ENCODE measurements around the gene DCBLD1. TPM values are rescaled to one million over a fixed set of nuclear protein-coding genes. Genes with fewer than 3 reads are reported as not detected.
A peak's percentile ranks its signal among the peaks of the same experiment; 100 is the strongest.
"Not testable (repeated sequence)": the region's sequence is repeated elsewhere in the genome, so short reads cannot be mapped to it uniquely, and the experiment has no call there.

Gene DCBLD1
- 10 to 100 TPM in 2 of 4 donors, 1 to 10 TPM in 2; 6.5 to 36.9 (median 11.2) TPM for total RNA-seq

DNA sequence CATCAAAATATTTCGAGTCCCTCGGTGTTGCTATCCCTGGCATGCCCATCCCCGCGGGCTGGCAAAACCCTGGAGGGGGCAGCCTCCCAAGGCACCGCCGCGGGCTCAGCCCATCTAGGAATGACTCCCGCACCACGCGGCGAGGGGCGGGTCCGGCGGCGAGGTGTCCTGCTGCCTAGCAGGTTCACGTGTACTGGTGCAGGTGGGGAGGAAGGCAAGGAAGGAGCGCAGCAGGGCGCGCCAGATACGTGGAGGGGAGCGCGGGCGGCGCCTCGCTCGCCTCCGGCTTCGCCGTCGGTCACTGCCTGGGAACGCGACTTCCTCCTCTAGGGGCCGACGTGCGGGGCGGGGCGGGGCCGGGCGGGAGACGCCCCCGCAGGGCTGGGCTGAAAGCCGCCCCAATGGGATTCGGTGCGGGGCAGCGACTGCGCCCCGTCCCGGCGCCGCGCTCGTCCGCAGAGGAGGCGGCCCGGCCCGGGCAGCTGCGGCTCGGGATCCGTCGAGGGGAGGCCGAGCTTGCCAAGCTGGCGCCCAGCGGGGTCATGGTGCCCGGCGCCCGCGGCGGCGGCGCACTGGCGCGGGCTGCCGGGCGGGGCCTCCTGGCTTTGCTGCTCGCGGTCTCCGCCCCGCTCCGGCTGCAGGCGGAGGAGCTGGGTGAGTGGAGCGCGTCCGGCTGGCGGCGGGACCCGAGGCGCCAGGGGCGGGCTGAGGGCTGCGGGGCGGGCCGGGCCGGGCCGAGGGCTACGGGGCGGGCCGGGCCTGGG lies at the start of gene DCBLD1:
TSS of gene DCBLD1 (plus strand) at position 435 of the 764 bp plus-strand sequence. CDS start at position 543, 108 bp downstream.
- TF ChIP-seq, protein P1, sequence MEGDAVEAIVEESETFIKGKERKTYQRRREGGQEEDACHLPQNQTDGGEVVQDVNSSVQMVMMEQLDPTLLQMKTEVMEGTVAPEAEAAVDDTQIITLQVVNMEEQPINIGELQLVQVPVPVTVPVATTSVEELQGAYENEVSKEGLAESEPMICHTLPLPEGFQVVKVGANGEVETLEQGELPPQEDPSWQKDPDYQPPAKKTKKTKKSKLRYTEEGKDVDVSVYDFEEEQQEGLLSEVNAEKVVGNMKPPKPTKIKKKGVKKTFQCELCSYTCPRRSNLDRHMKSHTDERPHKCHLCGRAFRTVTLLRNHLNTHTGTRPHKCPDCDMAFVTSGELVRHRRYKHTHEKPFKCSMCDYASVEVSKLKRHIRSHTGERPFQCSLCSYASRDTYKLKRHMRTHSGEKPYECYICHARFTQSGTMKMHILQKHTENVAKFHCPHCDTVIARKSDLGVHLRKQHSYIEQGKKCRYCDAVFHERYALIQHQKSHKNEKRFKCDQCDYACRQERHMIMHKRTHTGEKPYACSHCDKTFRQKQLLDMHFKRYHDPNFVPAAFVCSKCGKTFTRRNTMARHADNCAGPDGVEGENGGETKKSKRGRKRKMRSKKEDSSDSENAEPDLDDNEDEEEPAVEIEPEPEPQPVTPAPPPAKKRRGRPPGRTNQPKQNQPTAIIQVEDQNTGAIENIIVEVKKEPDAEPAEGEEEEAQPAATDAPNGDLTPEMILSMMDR (IDR thresholded peaks at IDR 0.05) = no peak
- peak; percentile 29 for DNase-seq (ENCODE audit: low spot score)
- ATAC-seq (ENCODE audit: low FRiP score) = peak; percentile 93

GRCh38 chr6:117440706-117441525 lies 41.6 kb upstream of the DCBLD1 start:
- TF ChIP-seq, protein P1 (IDR thresholded peaks at IDR 0.05) = no peak
- ATAC-seq (ENCODE audit: low FRiP score) (no peak), DNase-seq (ENCODE audit: low spot score) (no peak)

GRCh38 chr6:117441824-117442264 lies 40.6 kb upstream of the DCBLD1 start:
- TF ChIP-seq, protein P1 (IDR thresholded peaks at IDR 0.05) = no peak
- DNase-seq (ENCODE audit: low spot score) (no peak), ATAC-seq (ENCODE audit: low FRiP score) (no peak)

DNA sequence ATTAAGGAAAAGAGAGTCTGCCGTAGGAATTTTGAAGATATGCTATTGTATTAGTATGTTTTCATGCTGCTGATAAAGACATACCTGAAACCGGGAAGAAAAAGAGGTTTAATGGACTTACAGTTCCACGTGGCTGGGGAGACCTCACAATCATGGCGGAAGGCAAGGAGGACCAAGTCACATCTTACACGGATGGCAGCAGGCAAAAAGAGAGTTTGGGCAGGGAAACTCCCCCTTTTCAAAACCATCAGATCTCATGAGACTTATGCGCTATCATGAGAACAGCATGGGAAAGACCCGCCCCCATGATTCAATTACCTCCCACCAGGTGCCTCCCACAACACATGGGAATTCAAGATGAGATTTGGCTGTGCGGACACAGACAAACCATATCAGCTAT lies 40.2 kb upstream of the DCBLD1 start:
- ATAC-seq (ENCODE audit: low FRiP score) = not testable (repeated sequence)

DNA sequence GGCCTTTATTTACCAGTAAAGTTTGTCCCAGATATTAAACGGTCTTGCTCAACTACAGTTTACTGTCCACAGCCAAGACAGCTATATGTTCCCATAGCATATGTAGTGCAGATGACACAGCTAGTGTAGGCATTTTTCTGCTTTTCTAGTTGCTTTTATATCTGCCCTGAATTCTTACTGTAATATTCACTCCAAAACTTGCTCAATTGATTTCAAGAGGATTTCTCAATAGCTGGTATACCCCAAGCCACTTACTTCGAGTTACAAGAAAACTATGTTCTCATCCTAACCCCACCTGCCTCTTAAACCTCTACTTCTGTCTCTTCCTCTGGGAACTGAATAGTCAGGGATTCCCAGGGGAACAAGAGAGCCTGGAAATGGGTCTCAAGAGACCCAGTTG lies 37.9 kb upstream of the DCBLD1 start:
- DNase-seq (ENCODE audit: low spot score) (no peak), ATAC-seq (ENCODE audit: low FRiP score) (no peak)
- TF ChIP-seq, protein P1 (IDR thresholded peaks at IDR 0.05) = no peak

More for the DNA sequence above, 40.2 kb upstream of the DCBLD1 start:
- DNase-seq (ENCODE audit: low spot score) = not testable (repeated sequence)

DNA sequence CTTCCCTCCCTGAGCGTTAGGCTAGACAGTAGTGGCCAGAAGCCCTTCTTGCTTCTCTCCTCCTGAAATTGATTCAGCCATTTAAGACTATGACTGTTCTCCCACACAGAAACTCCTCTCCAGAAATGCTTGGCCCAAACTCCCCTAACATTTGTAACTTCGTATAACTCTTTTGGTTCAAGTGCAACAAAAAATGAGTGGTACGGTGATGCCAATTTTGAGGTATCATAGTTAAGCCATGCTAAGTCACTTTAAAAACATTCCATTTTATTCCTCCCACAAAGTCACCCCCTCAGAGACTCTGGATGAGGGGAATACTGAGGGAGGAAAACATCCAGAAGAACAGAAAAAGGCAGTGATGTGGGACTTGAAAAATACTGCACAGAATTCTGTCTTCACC lies 35.6 kb upstream of the DCBLD1 start:
- DNase-seq (ENCODE audit: low spot score) = no peak
- no peak for ATAC-seq (ENCODE audit: low FRiP score)
- TF ChIP-seq, protein P1 (IDR thresholded peaks at IDR 0.05) = no peak

DNA sequence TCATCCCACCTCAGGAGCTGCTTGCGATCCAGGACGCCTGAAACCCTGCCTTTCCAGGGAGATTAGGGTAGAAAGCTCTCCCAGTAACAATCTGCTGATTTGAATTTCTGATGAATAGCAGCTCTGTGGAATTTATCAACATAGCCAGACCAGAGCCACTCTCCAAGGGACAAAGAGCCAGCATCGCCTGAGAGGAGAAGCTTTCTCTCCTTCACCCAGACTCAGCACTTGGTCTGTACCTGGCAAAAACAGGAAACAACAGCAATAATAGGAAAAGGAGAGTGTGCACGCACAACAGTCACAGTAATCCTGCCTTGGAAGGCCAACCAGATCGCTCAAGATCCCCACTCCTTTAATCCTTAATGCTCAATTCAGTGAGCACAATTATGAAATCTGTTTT lies 34.5 kb upstream of the DCBLD1 start:
- DNase-seq (ENCODE audit: low spot score) = no peak
- no peak for ATAC-seq (ENCODE audit: low FRiP score)
- TF ChIP-seq, protein P1 (IDR thresholded peaks at IDR 0.05) = no peak

Data from omental fat pad (tissue), 4 donors.